ENCODE measurements around the gene ARHGAP29. TPM values are rescaled to one million over a fixed set of nuclear protein-coding genes. Genes with fewer than 3 reads are reported as not detected.

Gene ARHGAP29
- total and polyA plus RNA-seq, 2 of the 8 experiments (the other 6 are each of a cell fraction or from before 2014, with no cell fraction given), result 0.57 to 3.2 TPM

DNA sequence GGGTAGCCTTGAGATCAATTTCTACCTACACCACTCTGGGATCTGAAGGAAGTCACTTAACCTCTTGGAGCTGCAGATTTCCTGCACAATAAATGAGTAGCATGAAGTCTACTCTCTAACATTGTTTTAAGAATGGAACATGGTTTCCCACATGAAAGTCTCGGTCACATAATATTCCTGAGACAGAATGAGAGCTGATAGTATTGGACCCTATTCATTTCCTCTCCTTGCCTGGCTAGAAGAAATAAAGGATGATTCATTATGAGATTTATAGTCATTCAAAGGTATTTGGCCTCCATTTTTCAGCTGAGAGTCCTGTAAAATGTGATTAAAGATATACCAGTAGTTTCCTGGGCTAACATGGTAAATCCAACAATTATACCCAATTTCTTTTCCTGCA, 56.7 kb downstream of the ARHGAP29 start:
- DNase-seq (ENCODE audit: low read depth in 1 of 2, low spot score in 2 of 2), result no peak

More for the DNA sequence above, 56.7 kb downstream of the ARHGAP29 start:
- H4K91ac ChIP-seq (replicated peaks; ENCODE audit: insufficient read length, low read length), result no peak overlapping the region
- H2BK5ac ChIP-seq (ENCODE audit: low read depth, low read length), result no peak overlapping the region
- no peak overlapping the region for H3K56ac ChIP-seq (replicated peaks; ENCODE audit: insufficient read length, low read depth, low read length)
- no peak overlapping the region for H3K14ac ChIP-seq (ENCODE audit: insufficient read length)
- H3K4me1 ChIP-seq (replicated peaks in 1 of 4; ENCODE audit: control insufficient read depth in 3 of 4, insufficient read depth in 4 of 4, low read length in 3 of 4), result no peaks in the 10 kb centered on the region
- H4K20me1 ChIP-seq (replicated peaks in 1 of 2; ENCODE audit: control insufficient read depth in 1 of 2, insufficient read depth in 2 of 2, low read length in 2 of 2), result no peaks in the 10 kb centered on the region
- H4K8ac ChIP-seq (ENCODE audit: extremely low read depth, insufficient read depth, low read length), result no peak overlapping the region
- H2BK120ac ChIP-seq (replicated peaks; ENCODE audit: low read depth, low read length), result no peak overlapping the region
- POLR2A ChIA-PET (ENCODE audit: partially characterized antibody), result no interaction called here
- no peak overlapping the region for H2BK15ac ChIP-seq (ENCODE audit: low read length)
- no peak overlapping the region for H3K4me3 ChIP-seq (ENCODE audit: extremely low read depth in 1 of 4, insufficient read depth in 2 of 4, low read depth in 3 of 4, low read length in 4 of 4)
- H3K79me1 ChIP-seq (ENCODE audit: low read depth, low read length), result no peaks in the 10 kb centered on the region
- no peak overlapping the region for H4K5ac ChIP-seq (ENCODE audit: insufficient read length, low read depth, low read length)
- no peaks in the 10 kb centered on the region for H3K9me3 ChIP-seq (ENCODE audit: insufficient read depth in 2 of 2, low read depth in 1 of 2, low read length in 1 of 2)
- H2BK12ac ChIP-seq (ENCODE audit: low read depth, low read length), result no peak overlapping the region
- H2AFZ ChIP-seq (ENCODE audit: low read length), result no peak overlapping the region
- no peak overlapping the region for H3K4ac ChIP-seq (replicated peaks; ENCODE audit: insufficient read length, low read depth, low read length)
- FAIRE-seq, result no peak
- no peak overlapping the region for H3K18ac ChIP-seq (ENCODE audit: extremely low read depth, low read length)
- no peaks in the 10 kb centered on the region for H3K23me2 ChIP-seq (ENCODE audit: low read depth, low read length)
- no peak overlapping the region for H3K23ac ChIP-seq (ENCODE audit: insufficient read length)
- no peaks in the 10 kb centered on the region for H3K27me3 ChIP-seq (replicated peaks in 1 of 4; ENCODE audit: control insufficient read depth in 3 of 4, extremely low read depth in 1 of 4, insufficient read depth in 3 of 4, low read length in 3 of 4)
- CTCF ChIA-PET (ENCODE audit: partially characterized antibody), result interaction anchor here (0.6 to 1.5 kb wide), 3 partner anchors 118 to 154 kb away, joined by 3 to 4 read pairs (median 3); no protein-coding TSS in a partner anchor
- H3K4me2 ChIP-seq (ENCODE audit: insufficient read depth in 1 of 2, low read depth in 2 of 2, low read length in 2 of 2), result no peak overlapping the region
- H3K27ac ChIP-seq (ENCODE audit: low read depth, low read length), result no peak overlapping the region
- no peaks in the 10 kb centered on the region for H3K36me3 ChIP-seq (ENCODE audit: control insufficient read depth in 2 of 4, insufficient read depth in 4 of 4, low read length in 3 of 4)
- H2AK5ac ChIP-seq (ENCODE audit: low read depth, low read length), result no peak overlapping the region
- no peak for TF ChIP-seq TEAD4 (IDR thresholded peaks at IDR 0.05; ENCODE audit: low read depth, low read length)
- no peak for TF ChIP-seq KDM1A (IDR thresholded peaks at IDR 0.05; ENCODE audit: borderline replicate concordance, low read length)
- TF ChIP-seq KDM4A (IDR thresholded peaks at IDR 0.05; ENCODE audit: low read depth, low read length, severe bottlenecking), result no peak
- no peak for TF ChIP-seq GTF2F1 (IDR thresholded peaks at IDR 0.05; ENCODE audit: borderline replicate concordance, low read depth, low read length)
- TF ChIP-seq ZNF274 (IDR thresholded peaks at IDR 0.05; ENCODE audit: borderline replicate concordance, extremely low read depth, low read length), result no peak
- no peak for TF ChIP-seq POU5F1 (IDR thresholded peaks at IDR 0.05; ENCODE audit: low read depth, low read length)
- no peak for TF ChIP-seq HDAC2 (IDR thresholded peaks at IDR 0.05; ENCODE audit: borderline replicate concordance in 1 of 2, low read depth in 2 of 2, low read length in 2 of 2)
- no peak for TF ChIP-seq NANOG (IDR thresholded peaks at IDR 0.05; ENCODE audit: insufficient read depth, low read depth, low read length, poor library complexity, severe bottlenecking)
- TF ChIP-seq RBBP5 (IDR thresholded peaks at IDR 0.05; ENCODE audit: borderline replicate concordance, low read depth, low read length), result no peak
- no peak overlapping the region for H3K9ac ChIP-seq (replicated peaks in 1 of 4; ENCODE audit: extremely low read depth in 1 of 4, low read depth in 3 of 4, low read length in 3 of 4)
- H3K79me2 ChIP-seq (ENCODE audit: control insufficient read depth in 1 of 2, insufficient read depth in 2 of 2, low read length in 2 of 2), result no peaks in the 10 kb centered on the region
- no peak overlapping the region for H2BK20ac ChIP-seq (ENCODE audit: low read length)
- 88% methylated on average over 1 of the region's 1 CpG; no CpG with 5 or more reads in 1 of the 2 experiments for WGBS, 2 experiments (ENCODE audit: extremely low coverage in 1 of 2, insufficient coverage in 1 of 2, insufficient read length in 1 of 2, insufficient replicate concordance in 2 of 2, low coverage in 1 of 2, low lambda C conversion rate in 2 of 2, missing lambda C conversion rate in 1 of 2)
